ENCODE results near the gene UBQLN3.

The UBQLN3 gene

GRCh38 chr11:5488798-5489399, 20.9 kb downstream of the UBQLN3 start:
- no peak for TF ChIP-seq CTCF (IDR thresholded peaks at IDR 0.05; ENCODE audit: insufficient read depth, low read depth, low read length, missing control alignments)
- no peak for DNase-seq (ENCODE audit: low read depth)
- no peak overlapping the region for H3K4me3 ChIP-seq (ENCODE audit: low read length)

GRCh38 chr11:5488385-5488784, 21.4 kb downstream of the UBQLN3 start, which contains the start of gene OR52D1:
OR52D1 (plus strand) TSS chr11:5488685; CDS start chr11:5488707, 22 bp downstream.
- no peak within 1 kb of the TSS for H3K4me3 ChIP-seq (ENCODE audit: low read length)
- TF ChIP-seq CTCF (IDR thresholded peaks at IDR 0.05; ENCODE audit: insufficient read depth, low read depth, low read length, missing control alignments) = no peak
- DNase-seq (ENCODE audit: low read depth) = no peak

- H3K4me3 ChIP-seq (ENCODE audit: low read length) = no peak overlapping the region
- TF ChIP-seq CTCF (IDR thresholded peaks at IDR 0.05; ENCODE audit: insufficient read depth, low read depth, low read length, missing control alignments) = no peak
- DNase-seq (ENCODE audit: low read depth) = no peak
Observed at GRCh38 chr11:5486421-5486820, 23.3 kb downstream of the UBQLN3 start.

GRCh38 chr11:5486003-5486402, 23.8 kb downstream of the UBQLN3 start:
- no peak for TF ChIP-seq CTCF (IDR thresholded peaks at IDR 0.05; ENCODE audit: insufficient read depth, low read depth, low read length, missing control alignments)
- DNase-seq (ENCODE audit: low read depth) = no peak

GRCh38 chr11:5476186-5476819, 33.5 kb downstream of the UBQLN3 start:
- no peak overlapping the region for H3K4me3 ChIP-seq (ENCODE audit: low read length)
- TF ChIP-seq CTCF (IDR thresholded peaks at IDR 0.05; ENCODE audit: insufficient read depth, low read depth, low read length, missing control alignments) = peak; percentile 85
- peak; percentile 64 for DNase-seq (ENCODE audit: low read depth)

More at GRCh38 chr11:5486003-5486402, 23.8 kb downstream of the UBQLN3 start:
- H3K4me3 ChIP-seq (ENCODE audit: low read length) = no peak overlapping the region

- H3K4me3 ChIP-seq (ENCODE audit: low read length) = no peak overlapping the region
- TF ChIP-seq CTCF (IDR thresholded peaks at IDR 0.05; ENCODE audit: insufficient read depth, low read depth, low read length, missing control alignments) = no peak
- DNase-seq (ENCODE audit: low read depth) = no peak
Observed at GRCh38 chr11:5473921-5474320, 35.8 kb downstream of the UBQLN3 start.

- no peak overlapping the region for H3K4me3 ChIP-seq (ENCODE audit: low read length)
- no peak for TF ChIP-seq CTCF (IDR thresholded peaks at IDR 0.05; ENCODE audit: insufficient read depth, low read depth, low read length, missing control alignments)
- no peak for DNase-seq (ENCODE audit: low read depth)
Observed at GRCh38 chr11:5467527-5467926, 42.2 kb downstream of the UBQLN3 start.

All from epithelial cell of esophagus (primary cell).